HG03103 (cell line): ENCODE data around the gene USP54.

Source experiments
- ATAC-seq: cut with Tn5 transposase; IDR thresholded peaks from one replicate; pipeline ENCODE4 v1.9.1; 2021; ENCODE audit warnings: low read depth; ENCODE audit not compliant: unreplicated experiment

Gene USP54

DNA sequence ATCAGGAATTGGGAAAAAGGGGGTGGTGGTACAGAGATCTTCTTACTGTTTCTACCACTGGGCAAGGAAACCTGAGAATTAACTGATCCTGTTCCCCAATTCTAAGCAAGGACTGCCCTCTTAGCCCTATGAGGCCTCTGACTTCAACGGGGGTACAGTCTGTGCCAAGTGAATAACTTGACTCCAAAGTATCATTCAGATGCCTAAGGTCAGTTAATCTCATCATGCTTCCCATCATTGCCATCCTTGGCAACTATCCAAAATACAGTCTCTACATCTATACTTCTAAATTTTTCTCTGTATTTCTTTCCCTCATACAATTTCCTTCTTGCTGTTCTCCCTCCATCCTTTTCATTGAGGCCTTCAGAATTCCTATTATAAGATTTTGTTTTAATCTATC, 105.8 kb downstream of the USP54 start:
- no peak for ATAC-seq

DNA sequence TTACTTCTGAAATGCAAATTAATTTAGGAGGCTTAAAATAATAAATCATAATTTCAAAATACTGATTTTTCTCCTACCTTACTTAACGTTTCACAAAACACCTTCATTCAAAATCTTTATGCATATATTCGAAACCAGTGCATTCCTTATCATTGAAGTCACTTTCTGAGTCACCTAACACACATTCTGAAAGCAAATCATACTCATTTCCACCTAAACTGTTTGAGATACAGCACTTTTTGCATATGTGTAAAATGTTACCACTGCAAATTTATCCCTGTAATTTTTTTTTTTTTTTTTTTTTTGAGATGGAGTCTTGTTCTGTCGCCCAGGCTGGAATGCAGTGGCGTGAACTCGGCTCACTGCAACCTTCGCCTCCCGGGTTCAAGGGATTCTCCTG, 111.0 kb downstream of the USP54 start:
- no peak for ATAC-seq

DNA sequence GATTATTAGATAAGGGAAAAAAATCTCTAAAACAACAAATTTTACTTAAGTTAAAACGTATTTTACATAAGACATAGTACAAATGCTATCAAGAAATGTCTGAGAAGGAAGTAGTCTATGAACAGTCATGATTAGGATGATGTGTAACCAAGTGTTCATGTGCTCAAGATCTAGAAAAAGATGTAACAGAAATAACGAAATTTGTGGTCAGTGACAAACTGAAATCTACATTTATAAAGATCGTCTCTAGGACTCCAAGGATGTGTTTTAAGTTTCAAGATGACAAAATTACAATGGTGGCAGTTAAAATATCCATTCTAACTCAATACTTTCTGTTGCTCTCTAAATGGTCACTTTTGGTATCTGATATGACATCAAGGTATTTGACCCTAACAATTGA, 112.5 kb downstream of the USP54 start:
- no peak for ATAC-seq

DNA sequence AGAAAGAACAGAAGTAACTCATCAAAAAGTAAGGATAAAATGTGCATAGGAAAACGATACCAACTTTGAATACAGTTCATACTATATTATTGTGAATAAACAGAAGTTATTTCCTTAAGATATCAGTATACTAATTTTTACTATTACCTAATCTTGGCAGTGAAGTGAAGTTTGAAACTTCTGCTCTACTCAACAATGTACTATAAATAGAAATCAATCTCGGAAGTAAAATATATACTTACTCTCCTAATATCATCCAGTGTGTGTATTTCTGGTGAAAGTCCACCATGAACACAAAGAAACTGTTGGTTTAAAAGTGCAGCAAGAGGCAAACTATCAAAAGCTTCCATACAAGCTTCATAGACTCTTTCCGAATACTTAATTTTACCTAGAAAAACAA, 119.9 kb downstream of the USP54 start:
- no peak for ATAC-seq

DNA sequence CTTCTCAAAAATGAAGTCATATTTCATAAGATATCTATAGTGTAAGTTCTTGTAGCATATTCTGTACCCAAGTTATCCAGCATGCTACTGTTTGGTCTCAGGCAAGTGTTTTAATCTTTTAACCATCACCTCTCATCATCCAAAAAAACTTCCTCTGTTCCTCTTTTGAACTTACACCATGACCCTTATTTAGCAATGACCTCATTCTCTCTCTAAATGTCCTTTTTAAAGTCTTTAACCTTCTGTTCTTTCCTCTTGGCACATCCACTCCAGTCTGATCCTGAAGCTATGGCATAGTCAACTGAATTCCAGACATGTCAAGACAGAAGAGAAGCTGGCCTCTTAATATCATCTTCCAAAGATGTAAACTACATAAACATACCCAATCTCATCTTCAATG, 121.6 kb downstream of the USP54 start:
- ATAC-seq: no peak

DNA sequence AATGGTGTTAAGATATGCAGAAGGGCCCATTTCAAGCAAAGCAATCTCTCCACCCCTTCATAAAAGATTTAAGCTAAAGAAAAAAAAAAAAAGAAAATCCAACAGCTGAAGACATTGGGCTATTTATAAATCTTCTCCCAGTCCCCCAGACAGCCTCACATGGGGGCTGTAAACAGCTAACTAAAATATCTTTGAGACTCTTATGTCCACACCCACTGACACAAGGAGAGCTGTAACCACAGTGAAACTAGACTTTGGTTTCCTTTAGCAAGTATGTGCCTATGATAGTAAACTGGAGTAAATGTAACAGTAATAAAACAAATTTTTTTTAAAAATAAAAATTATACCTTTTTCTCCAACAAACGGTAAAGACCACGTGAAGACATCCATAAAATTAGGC, 123.9 kb downstream of the USP54 start:
- ATAC-seq: no peak

DNA sequence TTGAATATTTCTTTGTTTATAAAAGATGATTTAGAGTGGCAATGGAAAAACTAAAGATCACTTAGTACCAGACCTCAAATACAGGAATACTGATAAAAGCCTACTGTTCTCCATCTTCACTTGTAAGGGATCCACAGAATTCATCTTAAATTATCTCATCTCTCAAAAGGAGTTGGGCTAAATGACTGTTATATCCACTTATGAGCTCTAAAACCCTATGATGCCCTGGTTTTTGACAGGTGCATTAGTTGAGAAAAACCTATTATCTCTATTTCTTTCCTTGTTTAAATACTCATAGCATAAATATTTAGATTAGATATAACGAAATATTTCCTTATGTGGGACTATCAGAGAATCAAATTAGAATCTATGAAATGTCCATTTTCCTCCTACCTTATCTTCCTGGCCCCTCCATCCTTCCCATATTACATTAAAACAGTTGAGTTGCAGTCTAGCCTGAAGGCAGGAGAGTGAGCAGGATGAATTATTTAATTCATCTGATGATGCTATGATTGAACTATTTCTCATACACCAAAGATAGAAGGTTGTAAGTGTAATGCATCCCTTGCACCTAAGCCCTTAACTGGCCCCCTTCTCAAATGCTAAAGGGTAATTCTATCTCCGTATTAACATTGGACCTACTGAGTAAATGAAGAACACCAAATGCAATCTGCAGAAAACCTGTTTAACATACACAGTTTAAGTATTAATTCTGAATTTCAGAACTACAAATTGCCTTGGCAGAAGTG, 125.0 kb downstream of the USP54 start:
- ATAC-seq: no peak

DNA sequence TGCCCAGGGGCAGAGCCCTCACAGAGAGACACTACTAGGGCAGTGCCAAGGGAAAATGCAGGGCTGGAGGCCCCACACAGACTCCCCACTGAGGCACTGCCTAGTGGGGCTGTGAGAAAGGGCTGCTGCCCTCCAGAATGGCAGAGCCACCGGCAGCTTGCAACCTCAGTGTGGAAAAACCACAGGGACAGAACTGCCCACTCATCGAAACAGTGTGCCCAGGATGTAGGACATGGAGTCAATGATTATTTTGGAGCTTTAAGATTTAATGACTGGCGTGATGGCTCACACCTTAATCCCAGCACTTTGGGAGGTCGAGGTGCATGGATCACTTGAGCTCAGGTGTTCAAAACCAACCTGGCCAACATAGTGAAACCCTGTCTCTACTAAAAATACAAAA, 130.2 kb downstream of the USP54 start:
- no peak for ATAC-seq

DNA sequence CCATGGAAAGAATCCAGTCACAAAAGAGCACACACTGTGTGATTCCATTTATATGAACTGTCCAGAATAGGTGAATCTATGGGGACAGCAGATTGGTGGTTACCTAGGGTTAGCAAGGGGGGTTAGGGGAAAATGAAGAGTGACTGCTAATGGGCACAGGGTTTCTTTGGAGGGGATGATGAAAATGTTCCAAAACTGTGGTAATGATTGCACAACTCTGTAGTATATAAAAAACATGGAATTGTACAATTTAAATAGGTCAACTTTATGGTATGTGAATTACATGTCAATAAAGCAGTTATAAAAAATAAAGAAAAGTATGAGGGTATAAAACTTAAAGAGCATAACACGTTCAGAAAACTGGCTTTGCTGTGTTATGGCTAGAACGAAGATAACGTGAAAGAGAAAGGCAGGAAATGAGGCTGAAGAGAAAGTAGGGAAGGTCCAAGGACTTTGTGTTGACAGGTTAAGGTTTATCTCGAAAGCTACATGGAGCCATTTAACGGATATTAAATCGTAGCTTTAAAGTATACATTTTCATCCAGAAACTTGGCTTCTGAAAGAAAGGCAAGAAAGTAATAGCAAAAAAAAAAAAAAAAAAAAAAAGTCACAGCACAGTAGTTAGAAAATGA, 131.3 kb downstream of the USP54 start:
- no peak for ATAC-seq

DNA sequence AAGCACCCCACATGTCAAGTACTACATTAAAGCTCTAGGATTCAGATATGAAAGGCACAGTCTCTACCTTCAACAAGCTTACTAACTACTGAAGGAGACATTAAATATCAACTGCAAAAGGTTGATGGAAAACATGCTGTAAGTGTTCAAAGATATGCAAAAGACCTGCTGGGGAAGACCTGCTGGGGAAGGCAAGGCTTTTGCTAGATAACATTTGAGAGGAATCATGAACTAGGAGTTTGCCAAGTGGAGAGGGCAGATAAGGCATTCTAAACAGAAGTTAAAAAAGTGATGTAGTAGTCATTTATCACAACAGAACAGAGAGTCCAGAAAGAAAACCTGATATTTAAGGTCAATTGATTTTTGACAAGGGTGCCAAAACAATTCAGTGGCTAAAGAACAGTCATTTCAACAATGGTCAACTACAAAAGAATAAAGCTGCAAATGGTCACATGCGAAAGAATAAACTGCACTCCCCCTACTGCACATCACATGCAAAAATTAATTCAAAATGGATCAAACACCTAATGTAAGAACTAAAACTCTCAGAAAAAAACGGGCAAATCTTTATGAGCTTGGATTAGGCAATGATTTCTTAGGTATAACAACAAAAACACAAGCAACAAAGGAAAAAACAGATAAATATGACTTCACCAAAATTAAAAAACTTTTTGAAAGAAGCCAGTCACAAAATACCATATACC, 134.8 kb downstream of the USP54 start:
- no peak for ATAC-seq

DNA sequence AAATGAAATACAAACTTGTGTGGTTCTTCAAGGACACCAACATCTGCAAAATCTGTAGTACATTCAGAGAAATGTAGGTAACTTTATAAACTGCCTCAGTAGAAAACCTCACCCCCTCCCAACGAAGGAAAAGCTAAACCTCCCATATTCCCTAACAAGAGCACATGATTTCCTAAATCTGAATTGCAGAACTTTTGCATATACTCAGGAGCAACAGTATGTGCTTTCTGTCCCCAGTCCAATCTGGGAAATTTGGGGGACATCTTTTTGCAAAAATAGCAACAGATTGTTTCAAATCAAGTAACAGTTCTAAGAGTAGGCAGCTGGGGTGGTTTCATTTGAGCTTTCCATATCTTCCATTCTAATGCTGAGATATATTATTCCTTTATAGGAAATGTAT, 142.0 kb downstream of the USP54 start:
- no peak for ATAC-seq

DNA sequence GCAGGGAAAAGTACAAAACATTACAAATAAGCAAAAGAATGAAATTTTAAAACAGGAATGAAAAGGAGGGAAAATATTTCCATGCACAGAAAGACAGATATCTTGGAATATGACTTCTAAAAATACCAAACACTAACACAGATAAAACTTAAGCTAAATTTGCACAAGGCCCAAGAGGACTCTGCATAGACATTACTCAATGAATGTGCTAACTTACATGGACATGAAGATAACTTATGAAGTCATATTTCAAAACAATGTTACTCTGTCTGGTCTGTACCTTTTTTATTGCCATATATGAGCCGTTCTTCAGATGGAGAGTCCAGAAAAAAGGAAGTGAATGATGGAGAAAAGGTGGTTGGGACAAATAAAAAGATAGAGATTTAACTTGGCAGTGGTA, 142.8 kb downstream of the USP54 start:
- no peak for ATAC-seq
